ENCODE results near the gene GRIK1.

DNA sequence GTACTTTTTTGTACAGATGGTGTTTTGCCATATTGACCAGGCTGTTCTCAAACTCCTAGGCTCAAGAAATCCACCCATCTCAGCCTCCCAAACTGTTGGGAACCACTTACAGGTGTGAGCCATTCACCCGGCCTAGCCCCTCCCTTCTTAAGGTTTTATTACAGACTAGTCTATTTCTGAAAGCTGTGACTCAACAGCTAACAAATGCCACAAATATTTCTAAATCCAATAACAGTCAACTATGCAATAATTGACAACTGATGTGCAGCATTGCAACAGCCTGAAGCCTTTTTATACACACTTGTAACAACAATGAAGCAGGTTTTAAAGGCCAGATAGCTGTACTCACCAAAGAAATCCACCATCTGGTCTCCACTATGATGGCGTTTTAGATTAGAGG, 51.4 kb downstream of the GRIK1 start:
- TF ChIP-seq TAF1 (IDR thresholded peaks at IDR 0.05; ENCODE audit: low read depth) (no peak), EP300 (conservative IDR thresholded peaks at IDR 0.05; ENCODE audit: poor library complexity, severe bottlenecking) (no peak), POLR2AphosphoS5 (IDR thresholded peaks at IDR 0.05) (no peak), EZH2 (IDR thresholded peaks at IDR 0.05; ENCODE audit: borderline replicate concordance, insufficient read depth, low read length, poor library complexity, severe bottlenecking) (no peak), SMC3 (conservative IDR thresholded peaks at IDR 0.05; ENCODE audit: poor library complexity) (no peak)
- TF ChIP-seq, protein P1, sequence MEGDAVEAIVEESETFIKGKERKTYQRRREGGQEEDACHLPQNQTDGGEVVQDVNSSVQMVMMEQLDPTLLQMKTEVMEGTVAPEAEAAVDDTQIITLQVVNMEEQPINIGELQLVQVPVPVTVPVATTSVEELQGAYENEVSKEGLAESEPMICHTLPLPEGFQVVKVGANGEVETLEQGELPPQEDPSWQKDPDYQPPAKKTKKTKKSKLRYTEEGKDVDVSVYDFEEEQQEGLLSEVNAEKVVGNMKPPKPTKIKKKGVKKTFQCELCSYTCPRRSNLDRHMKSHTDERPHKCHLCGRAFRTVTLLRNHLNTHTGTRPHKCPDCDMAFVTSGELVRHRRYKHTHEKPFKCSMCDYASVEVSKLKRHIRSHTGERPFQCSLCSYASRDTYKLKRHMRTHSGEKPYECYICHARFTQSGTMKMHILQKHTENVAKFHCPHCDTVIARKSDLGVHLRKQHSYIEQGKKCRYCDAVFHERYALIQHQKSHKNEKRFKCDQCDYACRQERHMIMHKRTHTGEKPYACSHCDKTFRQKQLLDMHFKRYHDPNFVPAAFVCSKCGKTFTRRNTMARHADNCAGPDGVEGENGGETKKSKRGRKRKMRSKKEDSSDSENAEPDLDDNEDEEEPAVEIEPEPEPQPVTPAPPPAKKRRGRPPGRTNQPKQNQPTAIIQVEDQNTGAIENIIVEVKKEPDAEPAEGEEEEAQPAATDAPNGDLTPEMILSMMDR (IDR thresholded peaks at IDR 0.05; ENCODE audit: poor library complexity, severe bottlenecking) = no peak
